ENCODE data around the gene CSN2. TPM values are rescaled to one million over a fixed set of nuclear protein-coding genes. Genes with fewer than 3 reads are reported as not detected.

The CSN2 gene
- total RNA-seq (not detected), polyA plus RNA-seq (not detected)

- H3K36me3 ChIP-seq (ENCODE audit: insufficient read depth) = no peaks in the 10 kb centered on the region
- DNase-seq (ENCODE audit: extremely low spot score) = no peak
- 92% methylated on average over 2 of the region's 2 CpGs for WGBS
- no peaks in the 10 kb centered on the region for H3K4me1 ChIP-seq (ENCODE audit: insufficient read depth)
- H3K27ac ChIP-seq (ENCODE audit: low read depth) = no peak within 1 kb of the TSS
- no peak within 1 kb of the TSS for H3K4me3 ChIP-seq (ENCODE audit: low read depth, low read length)
Observed at GRCh38 chr4:69965628-69966027, at the start of gene CSN2. TSS of gene CSN2 (minus strand) at chr4:69965728. CDS start at chr4:69960995, 4,733 bp downstream.

GRCh38 chr4:70008771-70009170 lies 43.2 kb upstream of the CSN2 start:
- no peak for DNase-seq (ENCODE audit: extremely low spot score)
- no peaks in the 10 kb centered on the region for H3K36me3 ChIP-seq (ENCODE audit: insufficient read depth)
- 55% methylated on average over 3 of the region's 3 CpGs for WGBS

GRCh38 chr4:70002507-70002906 lies 37.0 kb upstream of the CSN2 start:
- H3K4me1 ChIP-seq (ENCODE audit: insufficient read depth) = no peaks in the 10 kb centered on the region
- no peaks in the 10 kb centered on the region for H3K36me3 ChIP-seq (ENCODE audit: insufficient read depth)
- no peak overlapping the region for H3K27ac ChIP-seq (ENCODE audit: low read depth)
- no peak for DNase-seq (ENCODE audit: extremely low spot score)
- H3K4me3 ChIP-seq (ENCODE audit: low read depth, low read length) = no peak overlapping the region

More at GRCh38 chr4:70008771-70009170, 43.2 kb upstream of the CSN2 start:
- no peak overlapping the region for H3K27ac ChIP-seq (ENCODE audit: low read depth)
- H3K4me3 ChIP-seq (ENCODE audit: low read depth, low read length) = no peak overlapping the region
- H3K4me1 ChIP-seq (ENCODE audit: insufficient read depth) = no peaks in the 10 kb centered on the region

- Histone ChIP-seq H3K36me3 (ENCODE audit: insufficient read depth) (no peaks in the 10 kb centered on the region), H3K4me1 (ENCODE audit: insufficient read depth) (no peaks in the 10 kb centered on the region), H3K27ac (ENCODE audit: low read depth) (no peak overlapping the region), H3K4me3 (ENCODE audit: low read depth, low read length) (no peak overlapping the region)
- 87% methylated on average over 1 of the region's 1 CpG for whole genome bisulfite sequencing
- DNase-seq (ENCODE audit: extremely low spot score) = no peak
Observed at GRCh38 chr4:70000711-70001110, 35.2 kb upstream of the CSN2 start.

- H3K4me1 ChIP-seq (ENCODE audit: insufficient read depth) = no peaks in the 10 kb centered on the region
- H3K27ac ChIP-seq (ENCODE audit: low read depth) = no peak overlapping the region
- no peak for DNase-seq (ENCODE audit: extremely low spot score)
- H3K4me3 ChIP-seq (ENCODE audit: low read depth, low read length) = no peak overlapping the region
- WGBS = 89% methylated on average over 3 of the region's 3 CpGs
- H3K36me3 ChIP-seq (ENCODE audit: insufficient read depth) = no peaks in the 10 kb centered on the region
Observed at GRCh38 chr4:69999420-69999819, 33.9 kb upstream of the CSN2 start.

GRCh38 chr4:69995526-69996016 lies 30.0 kb upstream of the CSN2 start, which contains the start of gene STATH:
TSS of gene STATH (plus strand) at chr4:69995966. CDS start at chr4:69998438, 2,472 bp downstream.
- Histone ChIP-seq H3K4me1 (ENCODE audit: insufficient read depth) (no peaks in the 10 kb centered on the region), H3K4me3 (ENCODE audit: low read depth, low read length) (no peak within 1 kb of the TSS), H3K36me3 (ENCODE audit: insufficient read depth) (no peaks in the 10 kb centered on the region), H3K27ac (ENCODE audit: low read depth) (no peak within 1 kb of the TSS)
- WGBS = 67% methylated on average over 3 of the region's 3 CpGs
- no peak for DNase-seq (ENCODE audit: extremely low spot score)

- Histone ChIP-seq H3K4me3 (ENCODE audit: low read depth, low read length) (no peak overlapping the region), H3K4me1 (ENCODE audit: insufficient read depth) (no peaks in the 10 kb centered on the region), H3K27ac (ENCODE audit: low read depth) (no peak overlapping the region), H3K36me3 (ENCODE audit: insufficient read depth) (no peaks in the 10 kb centered on the region)
- no peak for DNase-seq (ENCODE audit: extremely low spot score)
- WGBS = 80% methylated on average over 5 of the region's 5 CpGs
Observed at GRCh38 chr4:69994782-69995181, 29.3 kb upstream of the CSN2 start.

GRCh38 chr4:69991016-69991415 lies 25.5 kb upstream of the CSN2 start:
- no peak overlapping the region for H3K27ac ChIP-seq (ENCODE audit: low read depth)
- no peak for DNase-seq (ENCODE audit: extremely low spot score)
- H3K36me3 ChIP-seq (ENCODE audit: insufficient read depth) = no peaks in the 10 kb centered on the region
- 85% methylated on average over 4 of the region's 4 CpGs for WGBS
- no peaks in the 10 kb centered on the region for H3K4me1 ChIP-seq (ENCODE audit: insufficient read depth)
- H3K4me3 ChIP-seq (ENCODE audit: low read depth, low read length) = no peak overlapping the region

- no peak for DNase-seq (ENCODE audit: extremely low spot score)
- 83% methylated on average over 1 of the region's 1 CpG for WGBS
Observed at GRCh38 chr4:69986663-69987062, 21.1 kb upstream of the CSN2 start.

GRCh38 chr4:69984030-69984443 lies 18.5 kb upstream of the CSN2 start:
- DNase-seq (ENCODE audit: extremely low spot score) = peak; percentile 14
- no peak overlapping the region for H3K27ac ChIP-seq (ENCODE audit: low read depth)
- WGBS = 27% methylated on average over 2 of the region's 2 CpGs
- no peaks in the 10 kb centered on the region for H3K4me1 ChIP-seq (ENCODE audit: insufficient read depth)
- H3K36me3 ChIP-seq (ENCODE audit: insufficient read depth) = no peaks in the 10 kb centered on the region
- no peak overlapping the region for H3K4me3 ChIP-seq (ENCODE audit: low read depth, low read length)

More at GRCh38 chr4:69986663-69987062, 21.1 kb upstream of the CSN2 start:
- H3K36me3 ChIP-seq (ENCODE audit: insufficient read depth) = no peaks in the 10 kb centered on the region
- H3K27ac ChIP-seq (ENCODE audit: low read depth) = no peak overlapping the region
- H3K4me1 ChIP-seq (ENCODE audit: insufficient read depth) = no peaks in the 10 kb centered on the region
- H3K4me3 ChIP-seq (ENCODE audit: low read depth, low read length) = no peak overlapping the region

GRCh38 chr4:69977582-69977981 lies 12.1 kb upstream of the CSN2 start:
- H3K27ac ChIP-seq (ENCODE audit: low read depth) = no peak overlapping the region
- DNase-seq (ENCODE audit: extremely low spot score) = no peak
- H3K4me3 ChIP-seq (ENCODE audit: low read depth, low read length) = no peak overlapping the region
- no peaks in the 10 kb centered on the region for H3K36me3 ChIP-seq (ENCODE audit: insufficient read depth)
- no peaks in the 10 kb centered on the region for H3K4me1 ChIP-seq (ENCODE audit: insufficient read depth)

GRCh38 chr4:69974631-69975030 lies 9.1 kb upstream of the CSN2 start:
- Histone ChIP-seq H3K4me1 (ENCODE audit: insufficient read depth) (no peaks in the 10 kb centered on the region), H3K27ac (ENCODE audit: low read depth) (no peak overlapping the region), H3K36me3 (ENCODE audit: insufficient read depth) (no peaks in the 10 kb centered on the region), H3K4me3 (ENCODE audit: low read depth, low read length) (no peak overlapping the region)
- DNase-seq (ENCODE audit: extremely low spot score) = peak; percentile 18
- WGBS = 80% methylated on average over 1 of the region's 1 CpG

- no peaks in the 10 kb centered on the region for H3K36me3 ChIP-seq (ENCODE audit: insufficient read depth)
- DNase-seq (ENCODE audit: extremely low spot score) = no peak
- no peaks in the 10 kb centered on the region for H3K4me1 ChIP-seq (ENCODE audit: insufficient read depth)
- no peak overlapping the region for H3K4me3 ChIP-seq (ENCODE audit: low read depth, low read length)
- no peak overlapping the region for H3K27ac ChIP-seq (ENCODE audit: low read depth)
- WGBS = 61% methylated on average over 1 of the region's 1 CpG
Observed at GRCh38 chr4:69970071-69970470, 4.5 kb upstream of the CSN2 start.

- no peak for DNase-seq (ENCODE audit: extremely low spot score)
- H3K4me1 ChIP-seq (ENCODE audit: insufficient read depth) = no peaks in the 10 kb centered on the region
- 93% methylated on average over 1 of the region's 1 CpG for WGBS
- H3K27ac ChIP-seq (ENCODE audit: low read depth) = no peak overlapping the region
- H3K4me3 ChIP-seq (ENCODE audit: low read depth, low read length) = no peak overlapping the region
- H3K36me3 ChIP-seq (ENCODE audit: insufficient read depth) = no peaks in the 10 kb centered on the region
Observed at GRCh38 chr4:69957209-69957608, 8.3 kb downstream of the CSN2 start.

GRCh38 chr4:69951602-69952001 lies 13.9 kb downstream of the CSN2 start:
- 59% methylated on average over 3 of the region's 3 CpGs for WGBS
- Histone ChIP-seq H3K4me1 (ENCODE audit: insufficient read depth) (no peaks in the 10 kb centered on the region), H3K4me3 (ENCODE audit: low read depth, low read length) (no peak overlapping the region), H3K27ac (ENCODE audit: low read depth) (no peak overlapping the region), H3K36me3 (ENCODE audit: insufficient read depth) (no peaks in the 10 kb centered on the region)
- DNase-seq (ENCODE audit: extremely low spot score) = no peak
